HFFc6 (cell line): ENCODE data around the gene PRDM11. TPM values are rescaled to one million over a fixed set of nuclear protein-coding genes. Genes with fewer than 3 reads are reported as not detected.

Experiments
- DNase-seq: peaks from one replicate; pipeline ENCODE4 v3.0.0-alpha.2; 2018
- H3K27ac Mint-ChIP-seq: 2 replicates; pipeline ENCODE4 v1.8.0; 2020; ENCODE audit warnings: mild to moderate bottlenecking, mixed read lengths
- H3K27me3 Mint-ChIP-seq: 2 replicates; pipeline ENCODE4 v1.8.0; 2021; ENCODE audit warnings: mild to moderate bottlenecking, moderate library complexity, mixed read lengths; ENCODE audit not compliant: insufficient read depth
- H3K36me3 Mint-ChIP-seq: 2 replicates; pipeline ENCODE4 v1.8.0; 2021; ENCODE audit warnings: low read depth, mixed read lengths
- H3K4me1 Mint-ChIP-seq: 2 replicates; pipeline ENCODE4 v1.8.0; 2020; ENCODE audit warnings: low read depth, mixed read lengths
- H3K4me3 Mint-ChIP-seq: 2 replicates; pipeline ENCODE4 v1.8.0; 2020; ENCODE audit warnings: mild to moderate bottlenecking, moderate library complexity, mixed read lengths
- H3K9me3 Mint-ChIP-seq: 2 replicates; pipeline ENCODE4 v1.8.0; 2020; ENCODE audit warnings: mild to moderate bottlenecking, mixed read lengths
- CTCF ChIP-seq: fragments of 200-600 bp; sonication (generic); IDR thresholded peaks from 2 replicates; pipeline ENCODE4 v1.5.0; 2021; ENCODE audit warnings: antibody characterized with exemption, mild to moderate bottlenecking
- total RNA-seq, 6 experiments: library from RNA; stranded (reverse); fragmentation: NEBNext Ultra II Directional; extraction: Animal tissue kit (Norgen Biotek cat#: 25700); gene quantifications; 2 replicates in 1 of 6; 3 replicates in 5 of 6; pipeline ENCODE4 v1.2.3, GENCODE V29; 2021

PRDM11 gene
- total RNA-seq, 6 experiments from 2014 or later = 2.0 to 5.6 (median 2.7) TPM

GRCh38 chr11:45204761-45205160 lies 58.3 kb downstream of the PRDM11 start:
- Mint-ChIP-seq H3K4me1 (peaks cover 8% of the 10 kb centered on the region; the same call in 1 of the 2 replicates), H3K27me3 (peaks cover under 1% of the 10 kb centered on the region), H3K36me3 (no peaks in the 10 kb centered on the region; the same call in 1 of the 2 replicates), H3K4me3 (no peak overlapping the region), H3K9me3 (no peaks in the 10 kb centered on the region), H3K27ac (no peak overlapping the region)
- DNase-seq = no peak
- TF ChIP-seq CTCF = no peak

DNA sequence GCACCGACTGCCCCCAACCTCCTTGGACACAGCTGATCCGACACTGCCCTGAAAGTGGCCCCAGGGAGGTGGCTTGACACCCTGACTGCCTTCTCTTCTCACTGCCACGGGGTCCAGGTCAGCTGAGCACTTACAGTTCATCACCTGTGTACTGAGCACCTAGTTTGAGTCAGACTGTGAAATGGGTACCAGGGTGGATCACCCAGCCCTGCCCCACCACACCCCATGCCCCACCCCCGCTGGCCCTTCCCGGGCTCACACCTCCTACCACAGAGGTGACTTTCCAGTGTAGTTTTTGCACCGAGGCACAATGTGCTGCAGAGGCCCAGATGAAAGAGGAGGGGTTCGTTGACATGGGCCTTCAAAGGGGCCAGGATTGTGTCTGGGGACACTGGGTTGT lies 59.5 kb downstream of the PRDM11 start:
- H3K4me3 Mint-ChIP-seq = no peak overlapping the region
- no peak for DNase-seq
- peaks cover 8% of the 10 kb centered on the region; the same call in 1 of the 2 replicates for H3K4me1 Mint-ChIP-seq
- no peak for TF ChIP-seq CTCF
- no peaks in the 10 kb centered on the region; the same call in 1 of the 2 replicates for H3K36me3 Mint-ChIP-seq
- no peak overlapping the region for H3K27ac Mint-ChIP-seq
- H3K27me3 Mint-ChIP-seq = peaks cover 6% of the 10 kb centered on the region
- H3K9me3 Mint-ChIP-seq = no peaks in the 10 kb centered on the region

DNA sequence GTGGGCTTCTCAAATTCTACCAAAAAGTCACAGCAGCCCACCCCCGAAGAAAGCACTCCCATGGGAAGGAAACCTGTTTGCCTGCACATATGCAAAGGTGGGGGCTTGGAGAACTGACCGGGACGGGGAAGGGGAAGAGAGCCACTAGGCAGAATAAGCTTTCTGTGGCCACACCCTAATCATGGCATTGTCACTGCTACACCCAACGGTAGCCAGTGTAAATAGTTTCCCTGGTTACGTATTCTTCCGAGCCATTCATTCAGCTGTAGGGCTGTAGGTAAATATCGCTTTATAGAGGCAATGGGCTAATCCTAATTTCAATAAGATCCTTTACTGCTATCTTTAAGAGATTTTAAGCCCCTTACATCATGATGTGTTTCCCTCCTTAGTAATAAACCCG lies 61.7 kb downstream of the PRDM11 start:
- H3K4me3 Mint-ChIP-seq = no peak overlapping the region
- DNase-seq = no peak
- no peaks in the 10 kb centered on the region; the same call in 1 of the 2 replicates for H3K36me3 Mint-ChIP-seq
- no peaks in the 10 kb centered on the region for H3K9me3 Mint-ChIP-seq
- peaks cover 6% of the 10 kb centered on the region for H3K27me3 Mint-ChIP-seq
- no peak for TF ChIP-seq CTCF
- H3K4me1 Mint-ChIP-seq = peaks cover under 1% of the 10 kb centered on the region; the same call in 1 of the 2 replicates
- H3K27ac Mint-ChIP-seq = no peak overlapping the region

- Mint-ChIP-seq H3K9me3 (no peaks in the 10 kb centered on the region), H3K27me3 (peaks cover 6% of the 10 kb centered on the region), H3K36me3 (no peaks in the 10 kb centered on the region), H3K4me3 (no peak overlapping the region), H3K4me1 (no peaks in the 10 kb centered on the region), H3K27ac (no peak overlapping the region)
- no peak for DNase-seq
- TF ChIP-seq CTCF = no peak
These were observed 62.8 kb downstream of the PRDM11 start for GRCh38 chr11:45209000-45209879.

GRCh38 chr11:45209891-45210699 lies 63.7 kb downstream of the PRDM11 start:
- Mint-ChIP-seq H3K36me3 (no peaks in the 10 kb centered on the region), H3K27ac (no peak overlapping the region), H3K9me3 (no peaks in the 10 kb centered on the region), H3K4me3 (no peak overlapping the region), H3K4me1 (no peaks in the 10 kb centered on the region), H3K27me3 (peaks cover 6% of the 10 kb centered on the region)
- no peak for DNase-seq
- TF ChIP-seq CTCF = no peak
